Keratinocyte (primary cell): ENCODE results near the gene GPR62. TPM values are rescaled to one million over a fixed set of nuclear protein-coding genes. Genes with fewer than 3 reads are reported as not detected.
A peak's percentile ranks its signal among the peaks of the same experiment; 100 is the strongest.

Experiments
- DNase-seq: peaks from one replicate; pipeline ENCODE4 v3.0.0-alpha.2; 2011; ENCODE audit warnings: low read depth, missing footprints, low spot score
- FAIRE-seq: peaks from 2 replicates; lab custom pipeline; 2011; peaks lifted over from hg19 to GRCh38; lab: Jason Lieb, UNC
- H2AFZ ChIP-seq: 2 replicates; pipeline ENCODE4 v1.6.0; 2012; ENCODE audit warnings: low read length, control low read depth, inconsistent platforms; ENCODE audit not compliant: control insufficient read depth
- H3K27ac ChIP-seq: 2 replicates; pipeline ENCODE4 v1.5.1; 2011; ENCODE audit warnings: low read length; ENCODE audit not compliant: control insufficient read depth, insufficient read depth
- H3K27me3 ChIP-seq: 3 replicates; pipeline ENCODE4 v1.6.0; 2011; ENCODE audit warnings: low read length; ENCODE audit not compliant: control insufficient read depth, insufficient read depth; ENCODE audit errors: extremely low read depth
- H3K36me3 ChIP-seq, 2 experiments: 2 replicates in 1 of 2; 3 replicates in 1 of 2; pipeline ENCODE4 v1.5.1; 2011; ENCODE audit warnings: low read length in 2 of 2, mild to moderate bottlenecking in 1 of 2; ENCODE audit not compliant: control insufficient read depth in 2 of 2, insufficient read depth in 2 of 2; ENCODE audit errors: extremely low read depth in 1 of 2
- H3K4me1 ChIP-seq: 3 replicates; pipeline ENCODE4 v1.5.1; 2011; ENCODE audit warnings: low read length; ENCODE audit not compliant: control insufficient read depth, insufficient read depth; ENCODE audit errors: extremely low read depth
- H3K4me2 ChIP-seq: 3 replicates; pipeline ENCODE4 v1.6.0; 2011; ENCODE audit warnings: low read depth, low read length; ENCODE audit not compliant: control insufficient read depth, insufficient read depth; ENCODE audit errors: extremely low read depth
- H3K4me3 ChIP-seq, 3 experiments: fragments of 200-600 bp in 1 of 3; sonication (generic) in 1 of 3; 2 replicates in 2 of 3; 3 replicates in 1 of 3; pipeline ENCODE4 v1.5.1; 2011 to 2016; ENCODE audit warnings: low read length in 3 of 3, mild to moderate bottlenecking in 3 of 3, control low read depth in 2 of 3, inconsistent platforms in 1 of 3, low read depth in 1 of 3, mixed read lengths in 1 of 3, mixed run types in 1 of 3, moderate library complexity in 1 of 3; ENCODE audit not compliant: control insufficient read depth in 2 of 3, insufficient read depth in 2 of 3; ENCODE audit errors: extremely low read depth in 1 of 3
- H3K79me2 ChIP-seq: 2 replicates; pipeline ENCODE4 v1.6.0; 2012; ENCODE audit warnings: low read length; ENCODE audit not compliant: control insufficient read depth, insufficient read depth
- H3K9ac ChIP-seq: 3 replicates; pipeline ENCODE4 v1.6.0; 2011; ENCODE audit warnings: low read length; ENCODE audit not compliant: control insufficient read depth, insufficient read depth; ENCODE audit errors: extremely low read depth
- H3K9me1 ChIP-seq: 3 replicates; pipeline ENCODE4 v1.6.0; 2011; ENCODE audit warnings: low read length; ENCODE audit not compliant: control insufficient read depth, insufficient read depth; ENCODE audit errors: extremely low read depth
- H3K9me3 ChIP-seq: 2 replicates; pipeline ENCODE4 v1.5.1; 2012; ENCODE audit warnings: low read depth, low read length; ENCODE audit not compliant: control insufficient read depth
- H4K20me1 ChIP-seq: 3 replicates; pipeline ENCODE4 v1.6.0; 2011; ENCODE audit warnings: low read length; ENCODE audit not compliant: control insufficient read depth, insufficient read depth; ENCODE audit errors: extremely low read depth
- CTCF ChIP-seq, 3 experiments: IDR thresholded peaks in 1 of 3; conservative IDR thresholded peaks in 1 of 3; optimal IDR thresholded peaks in 1 of 3; 2 replicates in 2 of 3; 3 replicates in 1 of 3; pipeline versions ENCODE3 to v1.5.1; 2011; ENCODE audit warnings: low read length in 3 of 3, mild to moderate bottlenecking in 3 of 3, moderate library complexity in 2 of 3, control low read depth in 1 of 3, inconsistent platforms in 1 of 3; ENCODE audit not compliant: insufficient read depth in 2 of 3; ENCODE audit errors: extremely low read depth in 1 of 3
- EZH2 ChIP-seq: IDR thresholded peaks from one replicate; pipeline ENCODE4 v1.6.1; 2012; ENCODE audit warnings: inconsistent platforms, mild to moderate bottlenecking, low read length, moderate library complexity
- dilution Hi-C: fragments of 300-500 bp; cut with MboI; formaldehyde crosslinking; loops from one replicate; pipeline ENCODE4 v1.7.0; 2020; ENCODE audit warnings: low sequenced_read_pairs; ENCODE audit not compliant: extremely low pct_ligation_motif_present
- polyA plus RNA-seq, 5 experiments: library from polyadenylated mRNA; depleted of rRNA in 3 of 5; stranded (reverse) in 3 of 5; stranded (forward) in 1 of 5; unstranded in 1 of 5; fragments of >200 nt; gene quantifications; 1 replicate in 1 of 5; 2 replicates in 3 of 5; 3 replicates in 1 of 5; pipeline versions ENCODE4 v1.2.1 to v1.2.3, GENCODE V29; 2011 to 2012; ENCODE audit warnings: missing spikeins in 2 of 5, low read depth in 1 of 5, low replicate concordance in 1 of 5

The GPR62 gene
- polyA plus RNA-seq, 1 donor (not counting 4 experiments of a cell fraction or from before 2014, with no cell fraction given) = not detected

- Histone ChIP-seq H3K79me2 (peaks cover 30% of the 10 kb centered on the region), H2AFZ (peak overlapping the region; percentile 92), H3K4me3 (peak overlapping the region; percentile 40 to 73 (median 63)), H3K27ac (peak overlapping the region; percentile 74), H3K27me3 (no peaks in the 10 kb centered on the region), H3K36me3 (peaks cover 9 to 10% of the 10 kb centered on the region in 2 experiments), H3K4me2 (peak overlapping the region; percentile 95), H3K9me1 (peaks cover 2% of the 10 kb centered on the region), H3K4me1 (peaks cover 22% of the 10 kb centered on the region), H4K20me1 (peaks cover 2% of the 10 kb centered on the region), H3K9ac (peak overlapping the region; percentile 81), H3K9me3 (no peaks in the 10 kb centered on the region)
- DNase-seq (no peak), FAIRE-seq (peak; percentile 52)
- dilution Hi-C loops = no loop called here
- TF ChIP-seq CTCF (optimal IDR thresholded peaks at IDR 0.05 in 1 of 3, IDR thresholded peaks at IDR 0.05 in 1 of 3, conservative IDR thresholded peaks at IDR 0.05 in 1 of 3; ENCODE audit: extremely low read depth in 1 of 3, insufficient read depth in 2 of 3, low read length in 3 of 3) (no peak), EZH2 (no peak)
Measured at GRCh38 chr3:51942603-51943450, 12.4 kb upstream of the GPR62 start.

- no peak for TF ChIP-seq CTCF (optimal IDR thresholded peaks at IDR 0.05 in 1 of 3, IDR thresholded peaks at IDR 0.05 in 1 of 3, conservative IDR thresholded peaks at IDR 0.05 in 1 of 3; ENCODE audit: extremely low read depth in 1 of 3, insufficient read depth in 2 of 3, low read length in 3 of 3)
- no peak for TF ChIP-seq EZH2
- H2AFZ ChIP-seq = no peak overlapping the region
- no peak for DNase-seq
- H3K9ac ChIP-seq = no peak overlapping the region
- no peaks in the 10 kb centered on the region for H3K27me3 ChIP-seq
- no peaks in the 10 kb centered on the region for H3K9me3 ChIP-seq
- no peak overlapping the region for H3K4me2 ChIP-seq
- H3K79me2 ChIP-seq = peaks cover 28% of the 10 kb centered on the region
- no peak overlapping the region for H3K4me3 ChIP-seq
- peaks cover 2% of the 10 kb centered on the region for H3K9me1 ChIP-seq
- no peaks in the 10 kb centered on the region for H4K20me1 ChIP-seq
- dilution Hi-C loops = no loop called here
- no peak overlapping the region for H3K27ac ChIP-seq
- peaks cover 2 to 5% of the 10 kb centered on the region in 2 experiments for H3K36me3 ChIP-seq
- no peak for FAIRE-seq
- H3K4me1 ChIP-seq = peaks cover 22% of the 10 kb centered on the region
Measured at GRCh38 chr3:51943451-51944391, 11.5 kb upstream of the GPR62 start.
